ENCODE data around the gene RALY.

DNA sequence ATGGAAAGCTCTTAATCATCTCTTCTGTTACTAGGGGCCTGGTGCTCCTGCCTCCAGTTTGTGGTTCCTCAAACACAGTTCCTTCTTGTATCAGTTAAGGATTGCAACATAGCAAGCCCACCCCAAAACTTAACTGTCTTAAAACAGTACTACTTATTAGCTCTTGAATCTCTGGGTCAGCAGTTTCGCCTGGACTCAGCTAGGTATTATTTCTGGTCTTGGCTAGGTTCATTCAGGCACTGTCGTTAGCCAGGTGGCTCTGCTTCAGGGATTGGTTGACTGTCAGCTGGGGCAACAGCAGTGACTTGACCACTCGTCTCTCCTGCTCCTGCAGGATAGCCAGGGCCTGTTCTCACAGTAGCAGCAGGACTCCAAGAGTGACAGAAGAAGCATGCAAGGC lies 30.0 kb upstream of the RALY start:
- TF ChIP-seq CTCF (IDR thresholded peaks at IDR 0.05; ENCODE audit: poor library complexity), result no peak
- TF ChIP-seq EZH2 (IDR thresholded peaks at IDR 0.05; ENCODE audit: borderline replicate concordance), result no peak
- no peak for TF ChIP-seq EZH2phosphoT487 (IDR thresholded peaks at IDR 0.05; ENCODE audit: low read depth, severe bottlenecking, unreplicated experiment)

All from hepatocyte (in vitro differentiated cells).